ENCODE results near the gene FAM163A.
"Not testable (repeated sequence)": the region's sequence is repeated elsewhere in the genome, so short reads cannot be mapped to it uniquely, and the experiment has no call there.

Gene FAM163A

GRCh38 chr1:179742717-179743678, at the start of gene FAM163A:
TSS of gene FAM163A (plus strand) at chr1:179743291. CDS start at chr1:179813098, 69,807 bp downstream.
- Histone ChIP-seq H3K9ac (ENCODE audit: low read length) (no peak within 1 kb of the TSS), H3K4me3 (ENCODE audit: low read length) (peak within 1 kb of the TSS; percentile 58), H3K9me3 (ENCODE audit: control insufficient read depth, low read depth, low read length) (no peaks in the 10 kb centered on the region), H3K27ac (ENCODE audit: low read length) (no peak within 1 kb of the TSS), H3K36me3 (ENCODE audit: control insufficient read depth, low read depth, low read length) (no peaks in the 10 kb centered on the region), H3K4me1 (ENCODE audit: control insufficient read depth, low read depth, low read length) (peaks cover 4% of the 10 kb centered on the region), H3K27me3 (ENCODE audit: control insufficient read depth, insufficient read depth, low read length) (peaks cover 80% of the 10 kb centered on the region)

- H3K36me3 ChIP-seq (ENCODE audit: control insufficient read depth, low read depth, low read length); H3K9me3 ChIP-seq (ENCODE audit: control insufficient read depth, low read depth, low read length); H3K27ac ChIP-seq (ENCODE audit: low read length); H3K9ac ChIP-seq (ENCODE audit: low read length); H3K27me3 ChIP-seq (ENCODE audit: control insufficient read depth, insufficient read depth, low read length); H3K4me1 ChIP-seq (ENCODE audit: control insufficient read depth, low read depth, low read length); H3K4me3 ChIP-seq (ENCODE audit: low read length): not testable (repeated sequence)
Measured at GRCh38 chr1:179694530-179694929, 48.6 kb upstream of the FAM163A start.

- Histone ChIP-seq H3K27ac (ENCODE audit: low read length) (no peak overlapping the region), H3K4me3 (ENCODE audit: low read length) (no peak overlapping the region), H3K36me3 (ENCODE audit: control insufficient read depth, low read depth, low read length) (no peaks in the 10 kb centered on the region), H3K4me1 (ENCODE audit: control insufficient read depth, low read depth, low read length) (no peaks in the 10 kb centered on the region), H3K9ac (ENCODE audit: low read length) (no peak overlapping the region), H3K9me3 (ENCODE audit: control insufficient read depth, low read depth, low read length) (no peaks in the 10 kb centered on the region), H3K27me3 (ENCODE audit: control insufficient read depth, insufficient read depth, low read length) (no peaks in the 10 kb centered on the region)
Measured at GRCh38 chr1:179702946-179703539, 40.0 kb upstream of the FAM163A start.

- no peaks in the 10 kb centered on the region for H3K27me3 ChIP-seq (ENCODE audit: control insufficient read depth, insufficient read depth, low read length)
- H3K36me3 ChIP-seq (ENCODE audit: control insufficient read depth, low read depth, low read length) = no peaks in the 10 kb centered on the region
- H3K4me1 ChIP-seq (ENCODE audit: control insufficient read depth, low read depth, low read length) = no peaks in the 10 kb centered on the region
- H3K27ac ChIP-seq (ENCODE audit: low read length) = no peak overlapping the region
- no peak overlapping the region for H3K4me3 ChIP-seq (ENCODE audit: low read length)
- H3K9me3 ChIP-seq (ENCODE audit: control insufficient read depth, low read depth, low read length) = no peaks in the 10 kb centered on the region
- H3K9ac ChIP-seq (ENCODE audit: low read length) = no peak overlapping the region
Measured at GRCh38 chr1:179706339-179706941, 36.7 kb upstream of the FAM163A start.

- Histone ChIP-seq H3K9ac (ENCODE audit: low read length) (no peak overlapping the region), H3K36me3 (ENCODE audit: control insufficient read depth, low read depth, low read length) (no peaks in the 10 kb centered on the region), H3K9me3 (ENCODE audit: control insufficient read depth, low read depth, low read length) (no peaks in the 10 kb centered on the region), H3K4me1 (ENCODE audit: control insufficient read depth, low read depth, low read length) (no peaks in the 10 kb centered on the region), H3K27ac (ENCODE audit: low read length) (no peak overlapping the region), H3K4me3 (ENCODE audit: low read length) (no peak overlapping the region), H3K27me3 (ENCODE audit: control insufficient read depth, insufficient read depth, low read length) (no peaks in the 10 kb centered on the region)
Measured at GRCh38 chr1:179707406-179707805, 35.7 kb upstream of the FAM163A start.

- Histone ChIP-seq H3K9me3 (ENCODE audit: control insufficient read depth, low read depth, low read length) (no peaks in the 10 kb centered on the region), H3K27ac (ENCODE audit: low read length) (no peak overlapping the region), H3K27me3 (ENCODE audit: control insufficient read depth, insufficient read depth, low read length) (no peaks in the 10 kb centered on the region), H3K36me3 (ENCODE audit: control insufficient read depth, low read depth, low read length) (no peaks in the 10 kb centered on the region), H3K9ac (ENCODE audit: low read length) (no peak overlapping the region), H3K4me3 (ENCODE audit: low read length) (no peak overlapping the region), H3K4me1 (ENCODE audit: control insufficient read depth, low read depth, low read length) (no peaks in the 10 kb centered on the region)
Measured at GRCh38 chr1:179708434-179709195, 34.5 kb upstream of the FAM163A start.

GRCh38 chr1:179709841-179710329, 33.2 kb upstream of the FAM163A start:
- Histone ChIP-seq H3K9me3 (ENCODE audit: control insufficient read depth, low read depth, low read length) (no peaks in the 10 kb centered on the region), H3K36me3 (ENCODE audit: control insufficient read depth, low read depth, low read length) (no peaks in the 10 kb centered on the region), H3K4me1 (ENCODE audit: control insufficient read depth, low read depth, low read length) (no peaks in the 10 kb centered on the region), H3K27me3 (ENCODE audit: control insufficient read depth, insufficient read depth, low read length) (no peaks in the 10 kb centered on the region), H3K9ac (ENCODE audit: low read length) (no peak overlapping the region), H3K4me3 (ENCODE audit: low read length) (no peak overlapping the region), H3K27ac (ENCODE audit: low read length) (no peak overlapping the region)

- H3K4me1 ChIP-seq (ENCODE audit: control insufficient read depth, low read depth, low read length) = no peaks in the 10 kb centered on the region
- peaks cover 15% of the 10 kb centered on the region for H3K9me3 ChIP-seq (ENCODE audit: control insufficient read depth, low read depth, low read length)
- no peaks in the 10 kb centered on the region for H3K27me3 ChIP-seq (ENCODE audit: control insufficient read depth, insufficient read depth, low read length)
- H3K27ac ChIP-seq (ENCODE audit: low read length) = no peak overlapping the region
- H3K4me3 ChIP-seq (ENCODE audit: low read length) = no peak overlapping the region
- no peaks in the 10 kb centered on the region for H3K36me3 ChIP-seq (ENCODE audit: control insufficient read depth, low read depth, low read length)
- H3K9ac ChIP-seq (ENCODE audit: low read length) = no peak overlapping the region
Measured at GRCh38 chr1:179714159-179714558, 28.9 kb upstream of the FAM163A start.

GRCh38 chr1:179714623-179715022, 28.5 kb upstream of the FAM163A start:
- peaks cover 15% of the 10 kb centered on the region for H3K9me3 ChIP-seq (ENCODE audit: control insufficient read depth, low read depth, low read length)

GRCh38 chr1:179719272-179719671, 23.8 kb upstream of the FAM163A start:
- Histone ChIP-seq H3K4me1 (ENCODE audit: control insufficient read depth, low read depth, low read length) (no peaks in the 10 kb centered on the region), H3K27me3 (ENCODE audit: control insufficient read depth, insufficient read depth, low read length) (no peaks in the 10 kb centered on the region), H3K9ac (ENCODE audit: low read length) (no peak overlapping the region), H3K36me3 (ENCODE audit: control insufficient read depth, low read depth, low read length) (no peaks in the 10 kb centered on the region), H3K9me3 (ENCODE audit: control insufficient read depth, low read depth, low read length) (peaks cover 15% of the 10 kb centered on the region), H3K4me3 (ENCODE audit: low read length) (no peak overlapping the region), H3K27ac (ENCODE audit: low read length) (no peak overlapping the region)

More at GRCh38 chr1:179714623-179715022, 28.5 kb upstream of the FAM163A start:
- H3K4me1 ChIP-seq (ENCODE audit: control insufficient read depth, low read depth, low read length) = no peaks in the 10 kb centered on the region
- H3K27ac ChIP-seq (ENCODE audit: low read length) = no peak overlapping the region
- no peak overlapping the region for H3K9ac ChIP-seq (ENCODE audit: low read length)
- H3K4me3 ChIP-seq (ENCODE audit: low read length) = no peak overlapping the region
- H3K36me3 ChIP-seq (ENCODE audit: control insufficient read depth, low read depth, low read length) = no peaks in the 10 kb centered on the region
- H3K27me3 ChIP-seq (ENCODE audit: control insufficient read depth, insufficient read depth, low read length) = no peaks in the 10 kb centered on the region

- no peaks in the 10 kb centered on the region for H3K27me3 ChIP-seq (ENCODE audit: control insufficient read depth, insufficient read depth, low read length)
- no peak overlapping the region for H3K9ac ChIP-seq (ENCODE audit: low read length)
- H3K9me3 ChIP-seq (ENCODE audit: control insufficient read depth, low read depth, low read length) = no peaks in the 10 kb centered on the region
- H3K27ac ChIP-seq (ENCODE audit: low read length) = no peak overlapping the region
- H3K4me3 ChIP-seq (ENCODE audit: low read length) = no peak overlapping the region
- no peaks in the 10 kb centered on the region for H3K4me1 ChIP-seq (ENCODE audit: control insufficient read depth, low read depth, low read length)
- H3K36me3 ChIP-seq (ENCODE audit: control insufficient read depth, low read depth, low read length) = no peaks in the 10 kb centered on the region
Measured at GRCh38 chr1:179728271-179728670, 14.8 kb upstream of the FAM163A start.

Measured in iPS-18a (cell line).